ACC112 (cell line): ENCODE data around the gene CROCC2.

ENCODE experiments used
- H2AFZ ChIP-seq: fragments of 200-600 bp; sonication (generic); one replicate; pipeline ENCODE4 v1.6.0; 2017; ENCODE audit warnings: antibody characterized with exemption, low read length; ENCODE audit not compliant: unreplicated experiment
- H3K27ac ChIP-seq: fragments of 200-600 bp; sonication (generic); 2 replicates; pipeline ENCODE4 v1.5.1; 2014; ENCODE audit warnings: low read depth, mild to moderate bottlenecking, antibody characterized with exemption, low read length, moderate library complexity
- H3K27me3 ChIP-seq: fragments of 200-600 bp; sonication (generic); 2 replicates; pipeline ENCODE4 v1.6.1; 2014; ENCODE audit warnings: mild to moderate bottlenecking, antibody characterized with exemption, low read length, moderate library complexity, mixed read lengths; ENCODE audit not compliant: insufficient read depth
- H3K36me3 ChIP-seq: fragments of 200-600 bp; sonication (generic); 2 replicates; pipeline ENCODE4 v1.6.1; 2016; ENCODE audit warnings: mild to moderate bottlenecking, antibody characterized with exemption, low read length, moderate library complexity, mixed read lengths; ENCODE audit not compliant: insufficient read depth
- H3K4me1 ChIP-seq: fragments of 200-600 bp; sonication (generic); one replicate; pipeline ENCODE4 v1.6.1; 2016; ENCODE audit warnings: low read length, mixed read lengths; ENCODE audit not compliant: insufficient read depth, unreplicated experiment, control insufficient read depth
- H3K4me3 ChIP-seq: fragments of 200-600 bp; sonication (generic); 2 replicates; pipeline ENCODE4 v1.5.1; 2014; ENCODE audit warnings: mild to moderate bottlenecking, low read depth, low read length
- H3K79me2 ChIP-seq: fragments of 200-600 bp; sonication (generic); one replicate; pipeline ENCODE4 v1.6.0; 2016; ENCODE audit warnings: low read length; ENCODE audit not compliant: control insufficient read depth, unreplicated experiment, insufficient read depth

CROCC2 gene

DNA sequence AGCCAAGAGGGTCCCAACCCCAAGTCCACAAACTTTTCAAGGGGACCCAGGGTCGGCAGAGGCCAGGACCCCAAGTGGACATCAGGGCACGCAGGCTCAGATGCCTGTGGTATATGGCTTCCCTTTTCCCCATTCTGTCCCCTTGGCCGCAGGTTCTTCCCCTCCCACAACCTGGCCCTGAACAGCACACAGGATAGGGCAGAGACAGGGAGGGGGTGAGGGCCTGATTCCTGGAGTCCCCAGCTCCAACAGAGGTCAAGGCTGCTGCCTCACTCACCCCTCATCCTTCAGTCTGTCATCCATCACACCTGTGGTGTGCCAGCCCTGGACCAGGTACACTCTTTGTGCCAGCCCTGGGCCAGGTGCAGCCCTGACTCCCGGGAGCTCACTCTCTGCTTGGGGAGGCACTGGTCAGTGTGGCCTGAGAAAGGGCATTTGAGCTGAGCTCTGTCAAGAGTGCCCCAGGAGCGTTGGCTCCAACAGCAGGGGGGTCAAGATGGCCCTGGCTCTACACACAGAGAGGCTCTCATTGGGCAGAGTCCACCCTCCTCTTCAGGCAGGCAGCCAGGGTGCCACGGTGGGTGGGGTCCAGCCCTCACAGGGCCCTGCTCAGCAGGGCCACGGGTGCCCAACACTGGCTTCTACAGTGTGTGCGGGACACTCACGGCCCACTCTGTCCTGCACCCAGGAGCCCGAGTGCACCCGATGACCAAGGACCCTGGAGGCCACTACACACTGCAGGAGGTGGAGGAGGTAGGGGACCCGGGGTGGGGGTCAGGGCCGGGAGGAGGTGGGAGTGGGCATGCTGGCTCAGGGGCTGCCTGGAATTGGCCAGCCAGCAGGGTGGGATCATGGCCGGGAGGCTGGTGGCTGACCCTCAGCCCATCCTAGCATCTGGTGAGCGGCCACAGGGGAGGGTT lies 35.9 kb upstream of the CROCC2 start:
- Histone ChIP-seq H3K4me1 (no peaks in the 10 kb centered on the region), H3K27me3 (peaks cover 9% of the 10 kb centered on the region; the same call in 1 of the 2 replicates), H3K27ac (no peak overlapping the region), H2AFZ (no peak overlapping the region), H3K4me3 (no peak overlapping the region), H3K36me3 (no peaks in the 10 kb centered on the region), H3K79me2 (no peaks in the 10 kb centered on the region)

DNA sequence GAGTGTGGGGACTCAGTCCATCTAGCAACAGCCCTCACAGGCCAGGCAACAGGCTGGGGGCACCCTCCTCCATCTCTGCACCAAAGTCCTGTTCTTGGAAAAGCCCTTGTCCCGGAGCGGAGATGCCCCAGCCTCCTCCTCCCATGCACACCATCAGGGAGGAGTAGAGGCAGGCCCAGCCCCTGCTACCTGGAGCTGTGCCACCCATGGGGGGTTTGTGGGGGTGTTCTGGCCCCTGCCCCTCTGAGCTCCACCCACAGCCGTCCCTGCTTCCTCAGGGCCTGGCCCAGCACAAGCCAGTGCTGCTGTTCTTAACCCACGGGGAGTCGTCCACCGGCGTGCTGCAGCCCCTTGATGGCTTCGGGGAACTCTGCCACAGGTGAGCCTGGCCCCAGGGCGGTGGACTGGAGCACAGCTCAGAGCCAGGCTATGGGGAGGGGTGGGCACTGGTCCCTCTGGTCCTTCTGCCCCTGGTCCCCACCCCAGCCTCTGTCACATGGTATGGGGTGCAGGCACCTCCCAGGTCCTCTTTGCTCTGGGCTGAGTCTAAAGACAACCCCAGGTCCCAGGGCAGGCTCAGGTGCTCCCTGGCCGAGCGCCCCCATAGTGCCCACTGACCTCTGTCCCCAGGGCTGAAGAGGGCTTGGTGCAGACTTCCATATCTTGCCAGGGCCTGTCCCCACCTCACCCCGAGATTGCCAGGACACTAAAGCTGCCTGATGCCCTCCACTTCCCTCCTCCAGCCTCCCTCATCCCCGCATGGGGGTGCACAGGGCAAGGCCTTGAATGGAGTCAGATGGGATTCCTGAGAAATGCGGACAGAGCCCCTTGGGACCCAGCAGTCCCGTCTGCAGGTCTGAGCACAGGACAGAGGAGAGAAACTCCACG lies 34.8 kb upstream of the CROCC2 start:
- Histone ChIP-seq H3K36me3 (no peaks in the 10 kb centered on the region), H3K27ac (no peak overlapping the region), H3K79me2 (no peaks in the 10 kb centered on the region), H2AFZ (no peak overlapping the region), H3K4me1 (no peaks in the 10 kb centered on the region), H3K27me3 (peaks cover 6% of the 10 kb centered on the region; the same call in 1 of the 2 replicates), H3K4me3 (no peak overlapping the region)

DNA sequence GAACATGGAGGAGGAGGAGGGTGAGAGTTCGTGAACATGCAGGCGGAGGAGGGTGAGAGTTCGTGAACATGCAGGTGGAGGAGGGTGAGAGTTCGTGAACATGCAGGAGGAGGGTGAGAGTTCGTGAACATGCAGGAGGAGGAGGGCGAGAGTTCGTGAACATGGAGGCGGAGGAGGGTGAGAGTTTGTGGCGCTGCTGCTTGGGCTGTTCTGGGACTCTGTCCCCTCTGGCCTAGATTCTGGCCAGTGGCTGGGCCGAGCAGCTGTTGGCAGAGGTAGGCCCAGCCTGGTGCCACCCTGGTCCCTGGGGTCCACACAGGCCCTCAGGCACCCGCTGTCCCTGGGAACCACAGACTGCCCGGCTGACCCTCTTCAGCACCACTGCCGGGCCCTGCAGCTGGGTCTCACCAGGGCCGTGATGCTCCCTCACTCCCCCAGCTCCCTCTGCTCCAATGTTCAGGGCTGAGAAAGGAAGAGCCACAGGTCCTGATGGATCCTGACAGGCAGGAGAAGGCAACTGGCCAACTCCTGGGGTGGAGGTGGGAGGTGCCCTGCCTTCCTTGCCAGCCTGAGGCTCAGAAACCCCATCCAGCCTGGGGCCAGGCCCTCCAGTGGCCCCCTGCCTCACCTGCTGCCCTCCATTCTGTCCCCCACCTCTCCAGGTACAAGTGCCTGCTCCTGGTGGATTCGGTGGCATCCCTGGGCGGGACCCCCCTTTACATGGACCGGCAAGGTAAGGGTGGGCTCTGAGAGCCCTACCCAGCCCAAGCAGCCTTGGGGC lies 33.6 kb upstream of the CROCC2 start:
- Histone ChIP-seq H2AFZ (no peak overlapping the region), H3K27me3 (no peaks in the 10 kb centered on the region), H3K36me3 (no peaks in the 10 kb centered on the region), H3K4me1 (no peaks in the 10 kb centered on the region), H3K79me2 (no peaks in the 10 kb centered on the region), H3K27ac (no peak overlapping the region), H3K4me3 (no peak overlapping the region)

DNA sequence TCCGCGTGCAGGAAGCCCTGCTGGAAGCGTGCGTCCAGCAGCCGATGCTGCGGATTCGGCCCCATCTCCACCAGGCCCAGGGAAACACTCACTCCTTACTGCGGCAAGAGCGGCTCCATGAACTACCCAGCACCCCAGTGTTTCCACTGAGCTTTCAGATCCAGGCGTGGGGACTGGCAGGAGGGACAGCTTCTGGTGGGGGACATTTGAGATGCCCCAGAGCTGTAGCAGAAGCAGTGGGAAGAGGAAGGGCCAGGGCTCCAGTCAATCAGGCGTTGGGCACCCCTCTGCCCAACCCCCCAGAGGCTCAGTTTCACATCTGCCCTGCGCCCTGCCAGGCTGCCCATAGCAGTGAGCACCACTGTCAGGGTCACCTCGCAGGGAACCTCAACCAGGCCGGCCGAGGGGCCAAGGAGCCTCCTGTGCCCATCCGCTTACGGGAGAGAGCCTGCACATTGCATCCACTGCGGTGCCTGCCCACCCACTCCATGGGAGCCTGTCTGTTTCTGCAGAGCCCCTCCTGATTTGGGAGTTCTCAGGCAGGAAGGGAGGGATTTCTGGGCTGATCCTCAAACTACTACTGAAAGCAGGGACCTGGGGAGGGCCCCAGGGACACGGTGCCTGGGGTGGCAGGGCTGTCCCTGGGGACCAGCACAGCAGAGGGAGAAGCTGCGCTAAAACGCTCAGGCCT lies 32.9 kb upstream of the CROCC2 start:
- Histone ChIP-seq H3K4me1 (no peaks in the 10 kb centered on the region), H3K27ac (no peak overlapping the region), H2AFZ (no peak overlapping the region), H3K27me3 (no peaks in the 10 kb centered on the region), H3K36me3 (no peaks in the 10 kb centered on the region), H3K4me3 (no peak overlapping the region), H3K79me2 (no peaks in the 10 kb centered on the region)

DNA sequence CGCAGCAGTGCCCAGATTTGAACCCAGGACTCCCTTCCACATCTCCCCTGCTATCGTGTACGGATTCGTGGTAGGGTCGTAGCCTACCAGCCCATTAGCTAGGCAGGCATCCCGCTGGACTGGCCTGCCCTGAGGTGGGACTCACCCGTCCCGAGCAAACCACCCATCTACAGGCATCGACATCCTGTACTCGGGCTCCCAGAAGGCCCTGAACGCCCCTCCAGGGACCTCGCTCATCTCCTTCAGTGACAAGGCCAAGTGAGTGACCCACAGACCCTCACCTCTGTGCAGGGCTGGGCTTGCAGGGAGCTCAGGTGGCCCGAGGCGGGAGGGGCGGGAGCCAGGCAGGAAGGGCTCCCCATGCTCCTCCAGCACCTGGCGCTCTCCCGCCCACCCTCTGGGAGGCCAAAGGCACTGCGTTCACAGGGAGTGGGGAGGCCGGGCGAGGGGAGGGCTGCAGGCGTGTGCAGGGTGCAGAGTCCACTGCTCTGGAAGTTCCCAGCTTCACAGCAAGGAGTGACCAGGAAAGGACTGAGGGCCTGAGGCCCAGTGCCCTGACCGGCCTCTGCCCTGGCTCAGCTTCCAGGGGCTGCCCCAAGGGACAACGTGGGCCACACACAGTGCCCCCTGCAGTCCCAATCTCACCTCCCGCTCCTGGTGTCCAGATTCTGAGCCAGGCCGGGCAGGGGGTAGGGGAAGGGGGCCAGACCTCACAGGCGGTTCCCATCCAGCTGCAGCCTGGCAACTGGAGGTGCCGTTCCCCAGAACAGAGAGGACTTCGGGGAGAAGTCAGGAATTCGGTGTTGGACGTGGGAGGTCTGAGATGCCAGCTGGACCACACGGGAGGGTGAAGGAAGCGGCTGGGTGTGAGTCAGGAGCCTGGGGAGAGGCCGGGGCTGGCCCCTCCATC lies 32.1 kb upstream of the CROCC2 start:
- Histone ChIP-seq H3K4me1 (no peaks in the 10 kb centered on the region), H3K27ac (no peak overlapping the region), H3K4me3 (no peak overlapping the region), H2AFZ (no peak overlapping the region), H3K36me3 (no peaks in the 10 kb centered on the region), H3K27me3 (no peaks in the 10 kb centered on the region), H3K79me2 (no peaks in the 10 kb centered on the region)

DNA sequence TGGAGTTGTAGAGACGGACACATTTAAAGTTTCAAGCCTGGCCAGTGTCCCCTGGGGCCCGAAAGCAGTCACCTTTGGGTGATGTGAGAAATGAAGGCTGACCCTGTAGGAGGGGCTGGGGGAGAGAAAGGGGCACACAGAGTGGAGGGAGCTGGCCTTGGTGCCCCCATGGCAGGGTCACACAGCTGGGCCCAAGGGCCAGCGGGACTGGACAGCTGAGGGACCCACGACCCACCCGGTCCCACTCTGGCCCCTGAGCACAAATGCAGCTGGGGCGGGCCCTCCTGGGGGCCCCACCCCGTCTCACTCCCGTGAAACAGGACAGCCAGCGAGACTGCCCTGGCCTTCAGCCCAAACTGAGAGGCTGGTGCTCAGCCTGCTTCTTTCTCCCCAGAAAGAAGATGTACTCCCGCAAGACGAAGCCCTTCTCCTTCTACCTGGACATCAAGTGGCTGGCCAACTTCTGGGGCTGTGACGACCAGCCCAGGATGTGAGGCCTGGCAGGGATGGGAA lies 31.4 kb upstream of the CROCC2 start:
- H2AFZ ChIP-seq: no peak overlapping the region
- no peaks in the 10 kb centered on the region for H3K79me2 ChIP-seq
- H3K4me3 ChIP-seq: no peak overlapping the region
- H3K27me3 ChIP-seq: no peaks in the 10 kb centered on the region
- H3K36me3 ChIP-seq: no peaks in the 10 kb centered on the region
- H3K4me1 ChIP-seq: no peaks in the 10 kb centered on the region
- no peak overlapping the region for H3K27ac ChIP-seq

DNA sequence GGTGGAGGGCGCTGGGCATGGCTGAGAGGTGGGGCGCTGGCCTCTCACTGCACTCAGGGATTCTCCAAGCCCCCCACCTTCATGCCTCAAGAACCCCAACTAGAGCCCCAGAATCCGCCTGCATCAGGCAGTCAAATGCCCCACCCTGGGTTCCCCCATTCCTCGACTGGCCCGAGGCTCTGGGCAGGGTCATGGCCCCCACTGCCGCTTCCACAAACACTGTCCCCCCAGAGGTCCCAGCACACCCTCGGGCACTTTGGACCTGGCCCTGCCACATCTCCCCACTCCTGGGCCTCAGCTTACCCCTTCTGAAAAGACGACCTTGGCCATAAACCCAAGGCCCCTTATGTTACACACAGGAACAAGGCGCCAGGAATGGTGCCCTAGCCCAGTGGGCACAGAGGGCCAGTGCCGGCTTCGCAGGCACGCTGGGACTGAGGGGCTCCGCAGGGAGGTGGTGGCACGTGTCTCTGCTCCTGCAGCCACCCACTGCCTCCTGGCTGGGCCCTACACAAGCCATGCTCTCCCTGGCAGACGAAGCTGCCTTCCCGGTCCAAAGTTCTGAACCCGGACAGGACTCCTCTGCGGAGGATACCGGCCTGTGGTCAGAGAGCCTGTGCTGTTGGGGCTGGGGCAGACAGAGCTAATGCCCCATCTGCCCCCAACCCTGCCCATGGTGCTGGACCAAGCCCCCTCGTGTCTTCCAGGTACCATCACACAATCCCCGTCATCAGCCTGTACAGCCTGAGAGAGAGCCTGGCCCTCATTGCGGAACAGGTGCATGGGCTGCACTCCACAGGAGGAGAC lies 30.7 kb upstream of the CROCC2 start:
- Histone ChIP-seq H3K36me3 (no peaks in the 10 kb centered on the region), H3K27ac (no peak overlapping the region), H3K27me3 (no peaks in the 10 kb centered on the region), H3K4me3 (no peak overlapping the region), H3K79me2 (no peaks in the 10 kb centered on the region), H3K4me1 (no peaks in the 10 kb centered on the region), H2AFZ (no peak overlapping the region)

DNA sequence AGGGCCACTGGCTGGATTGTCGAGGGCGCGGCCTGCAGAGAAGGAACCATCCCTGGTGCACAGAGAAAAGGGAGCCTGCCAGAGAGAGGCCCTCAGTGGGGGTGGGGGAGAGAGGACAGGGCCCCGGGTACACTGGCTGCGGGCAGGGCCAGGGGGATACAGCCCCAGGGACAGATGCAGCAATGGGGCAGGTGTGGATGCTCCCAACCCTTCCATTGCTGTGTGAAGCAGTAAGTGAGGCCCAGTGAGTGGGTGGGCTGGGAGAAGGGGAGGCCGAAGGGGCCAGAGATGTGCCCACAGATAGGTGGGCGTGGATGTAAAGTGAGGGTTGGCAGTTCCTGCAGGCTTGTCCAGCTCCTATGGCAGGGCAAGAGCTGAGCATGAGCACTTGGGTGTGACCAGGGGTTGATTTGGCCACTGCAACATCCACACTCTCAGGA lies 30.1 kb upstream of the CROCC2 start:
- no peak overlapping the region for H2AFZ ChIP-seq
- H3K79me2 ChIP-seq: no peaks in the 10 kb centered on the region
- no peaks in the 10 kb centered on the region for H3K36me3 ChIP-seq
- H3K4me1 ChIP-seq: no peaks in the 10 kb centered on the region
- no peak overlapping the region for H3K4me3 ChIP-seq
- H3K27me3 ChIP-seq: peaks cover 2% of the 10 kb centered on the region; the same call in 1 of the 2 replicates
- H3K27ac ChIP-seq: no peak overlapping the region
